Mammary epithelial cell (primary cell): Measurements from ENCODE around the gene ZNF662.
A peak's percentile ranks its signal among the peaks of the same experiment; 100 is the strongest.

ENCODE experiments used
- EZH2 ChIP-seq: IDR thresholded peaks from 2 replicates; pipeline ENCODE4 v1.6.1; 2012; ENCODE audit warnings: low read length, inconsistent platforms, borderline replicate concordance
- TF ChIP-seq, protein P1 (sequence below), 2 donors: IDR thresholded peaks in 1 of 2; conservative IDR thresholded peaks in 1 of 2; 2 replicates each; pipeline ENCODE4 v1.5.1; 2011 to 2012; ENCODE audit warnings: inconsistent platforms in 2 of 2, low read length in 2 of 2, mild to moderate bottlenecking in 2 of 2, control low read depth in 1 of 2, low read depth in 1 of 2; ENCODE audit not compliant: insufficient read depth in 1 of 2; ENCODE audit errors: extremely low read depth in 1 of 2

DNA sequence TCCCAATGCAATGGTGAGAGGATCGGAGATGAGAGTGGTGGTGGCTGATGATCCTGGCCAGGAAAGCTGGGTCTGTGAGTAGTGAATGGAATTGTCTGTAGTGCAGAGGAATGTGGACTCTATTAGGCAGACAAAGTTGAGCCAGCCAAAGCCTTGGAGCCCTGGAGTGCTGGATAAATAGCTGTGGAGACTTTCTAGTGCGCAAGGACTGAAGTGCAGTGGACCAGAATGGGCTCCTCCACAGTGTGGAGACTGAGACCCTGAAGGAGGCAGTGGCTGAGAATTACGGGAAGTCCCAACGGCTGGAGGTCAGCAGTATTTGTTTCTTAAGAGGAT lies 874 bp downstream of the ZNF662 start:
- TF ChIP-seq, protein P1, sequence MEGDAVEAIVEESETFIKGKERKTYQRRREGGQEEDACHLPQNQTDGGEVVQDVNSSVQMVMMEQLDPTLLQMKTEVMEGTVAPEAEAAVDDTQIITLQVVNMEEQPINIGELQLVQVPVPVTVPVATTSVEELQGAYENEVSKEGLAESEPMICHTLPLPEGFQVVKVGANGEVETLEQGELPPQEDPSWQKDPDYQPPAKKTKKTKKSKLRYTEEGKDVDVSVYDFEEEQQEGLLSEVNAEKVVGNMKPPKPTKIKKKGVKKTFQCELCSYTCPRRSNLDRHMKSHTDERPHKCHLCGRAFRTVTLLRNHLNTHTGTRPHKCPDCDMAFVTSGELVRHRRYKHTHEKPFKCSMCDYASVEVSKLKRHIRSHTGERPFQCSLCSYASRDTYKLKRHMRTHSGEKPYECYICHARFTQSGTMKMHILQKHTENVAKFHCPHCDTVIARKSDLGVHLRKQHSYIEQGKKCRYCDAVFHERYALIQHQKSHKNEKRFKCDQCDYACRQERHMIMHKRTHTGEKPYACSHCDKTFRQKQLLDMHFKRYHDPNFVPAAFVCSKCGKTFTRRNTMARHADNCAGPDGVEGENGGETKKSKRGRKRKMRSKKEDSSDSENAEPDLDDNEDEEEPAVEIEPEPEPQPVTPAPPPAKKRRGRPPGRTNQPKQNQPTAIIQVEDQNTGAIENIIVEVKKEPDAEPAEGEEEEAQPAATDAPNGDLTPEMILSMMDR (conservative IDR thresholded peaks at IDR 0.05 in 1 of 2, IDR thresholded peaks at IDR 0.05 in 1 of 2; ENCODE audit: extremely low read depth in 1 of 2, insufficient read depth in 1 of 2, low read depth in 1 of 2, low read length in 2 of 2), result no peak
- peak; percentile 18 for TF ChIP-seq EZH2
